ENCODE measurements around the gene ZNF74. TPM values are rescaled to one million over a fixed set of nuclear protein-coding genes. Genes with fewer than 3 reads are reported as not detected.

The ZNF74 gene
- total and polyA plus RNA-seq, 2 experiments from 2014 or later = 24.4 to 90.9 TPM

GRCh38 chr22:20392983-20393704, 807 bp upstream of the ZNF74 start:
- Histone ChIP-seq H3K36me3 (no peaks in the 10 kb centered on the region), H3K27ac (peak overlapping the region; percentile 48), H3K4me1 (ENCODE audit: low read depth) (peaks cover 11% of the 10 kb centered on the region), H3K9me3 (ENCODE audit: low read depth) (no peaks in the 10 kb centered on the region), H3K4me3 (no peak overlapping the region), H3K27me3 (no peaks in the 10 kb centered on the region)
- no peak for DNase-seq (ENCODE audit: low read depth in 1 of 2, low spot score in 1 of 2)
- no peak for TF ChIP-seq CTCF (IDR thresholded peaks at IDR 0.05; ENCODE audit: low read depth, low read length)

- no peaks in the 10 kb centered on the region for H3K36me3 ChIP-seq
- no peak overlapping the region for H3K4me3 ChIP-seq
- no peak for DNase-seq (ENCODE audit: low read depth in 1 of 2, low spot score in 1 of 2)
- no peaks in the 10 kb centered on the region for H3K27me3 ChIP-seq
- H3K27ac ChIP-seq = no peak overlapping the region
- H3K4me1 ChIP-seq (ENCODE audit: low read depth) = peaks cover 11% of the 10 kb centered on the region
- no peaks in the 10 kb centered on the region for H3K9me3 ChIP-seq (ENCODE audit: low read depth)
- no peak for TF ChIP-seq CTCF (IDR thresholded peaks at IDR 0.05; ENCODE audit: low read depth, low read length)
These were observed 1.4 kb downstream of the ZNF74 start for GRCh38 chr22:20395181-20395906.

GRCh38 chr22:20395907-20396287, 1.9 kb downstream of the ZNF74 start:
- Histone ChIP-seq H3K27ac (no peak overlapping the region), H3K27me3 (no peaks in the 10 kb centered on the region), H3K4me3 (no peak overlapping the region), H3K9me3 (ENCODE audit: low read depth) (no peaks in the 10 kb centered on the region), H3K4me1 (ENCODE audit: low read depth) (peaks cover 11% of the 10 kb centered on the region), H3K36me3 (no peaks in the 10 kb centered on the region)
- TF ChIP-seq CTCF (IDR thresholded peaks at IDR 0.05; ENCODE audit: low read depth, low read length) = no peak
- DNase-seq (ENCODE audit: low read depth in 1 of 2, low spot score in 1 of 2) = no peak

GRCh38 chr22:20396639-20397038, 2.7 kb downstream of the ZNF74 start:
- Histone ChIP-seq H3K36me3 (no peaks in the 10 kb centered on the region), H3K4me3 (no peak overlapping the region), H3K27ac (no peak overlapping the region), H3K9me3 (ENCODE audit: low read depth) (no peaks in the 10 kb centered on the region), H3K4me1 (ENCODE audit: low read depth) (peaks cover 11% of the 10 kb centered on the region), H3K27me3 (no peaks in the 10 kb centered on the region)
- no peak for TF ChIP-seq CTCF (IDR thresholded peaks at IDR 0.05; ENCODE audit: low read depth, low read length)
- DNase-seq (ENCODE audit: low read depth in 1 of 2, low spot score in 1 of 2) = peak in 1 of 2 donors; percentile 22

- H3K4me3 ChIP-seq = no peak overlapping the region
- H3K27me3 ChIP-seq = no peaks in the 10 kb centered on the region
- no peak overlapping the region for H3K27ac ChIP-seq
- H3K4me1 ChIP-seq (ENCODE audit: low read depth) = peaks cover 11% of the 10 kb centered on the region
- no peaks in the 10 kb centered on the region for H3K9me3 ChIP-seq (ENCODE audit: low read depth)
- no peak for TF ChIP-seq CTCF (IDR thresholded peaks at IDR 0.05; ENCODE audit: low read depth, low read length)
- no peaks in the 10 kb centered on the region for H3K36me3 ChIP-seq
- DNase-seq (ENCODE audit: low read depth in 1 of 2, low spot score in 1 of 2) = no peak
These were observed 3.5 kb downstream of the ZNF74 start for GRCh38 chr22:20397498-20397897.
